ENCODE results near the gene C1orf232. TPM values are rescaled to one million over a fixed set of nuclear protein-coding genes. Genes with fewer than 3 reads are reported as not detected.

Gene C1orf232
- total RNA-seq, result not detected
- not detected for polyA plus RNA-seq
- long read RNA-seq, donor 1, result 0 reads
- long read RNA-seq, donor 2, result 0 reads
- long read RNA-seq, donor 3, result 0 reads

GRCh38 chr1:26168410-26169197 is at the start of gene C1orf232:
C1orf232 (minus strand) TSS chr1:26168963; CDS start chr1:26168499, 464 bp downstream.
- Histone ChIP-seq H3K36me3 (peaks cover 0 to 8% (median 0%) of the 10 kb centered on the region in 9 donors), H3K4me1 (peaks cover 5 to 42% (median 21%) of the 10 kb centered on the region in 9 donors), H3K27me3 (peaks cover 0 to 11% (median 0%) of the 10 kb centered on the region in 7 donors), H3K4me3 (peak within 1 kb of the TSS; percentile 63 to 100 (median 88)), H3K27ac (peak within 1 kb of the TSS in 9 of 10 donors; percentile 79 to 89 (median 82)), H3K9me3 (no peaks in the 10 kb centered on the region)
- intact Hi-C loops (cut with DNase I), result loop anchor here in 7 of 10 donors (2.0 to 10.0 kb wide), 8 partner anchors 56 to 156 kb away; partner anchors contain the start of genes CEP85 (in 6 of the 7) and PDIK1L (in 1 of the 7)
- no peak for ATAC-seq
- TF ChIP-seq CTCF (IDR thresholded peaks at IDR 0.05), result no peak
- no peak for DNase-seq
- 53 to 57% methylated on average over 5 of the region's 5 CpGs for WGBS, 2 donors

DNA sequence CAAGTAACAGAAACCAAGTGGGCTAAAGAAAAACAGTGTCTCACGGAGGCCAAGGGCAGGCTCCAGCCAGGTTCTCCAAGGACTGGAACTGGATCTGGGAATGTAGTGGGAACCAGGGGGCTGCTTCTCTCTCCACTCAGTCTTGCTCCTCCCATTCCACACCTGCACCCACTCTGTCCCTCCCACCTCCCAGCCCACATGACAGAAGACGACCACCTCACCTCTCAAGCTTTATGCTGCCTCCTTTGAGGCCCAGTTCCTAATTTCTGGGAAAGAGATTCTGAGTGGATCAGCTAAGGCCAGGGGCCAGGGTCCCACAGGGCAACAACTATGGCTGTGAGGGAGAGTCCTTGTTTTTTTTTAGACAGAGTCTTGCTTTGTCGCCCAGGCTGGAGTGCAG is 46.5 kb upstream of the C1orf232 start:
- H3K27me3 ChIP-seq, result no peaks in the 10 kb centered on the region
- H3K27ac ChIP-seq, result no peak overlapping the region
- no peaks in the 10 kb centered on the region for H3K9me3 ChIP-seq
- intact Hi-C loops (cut with DNase I), result no loop called here
- H3K36me3 ChIP-seq, result no peaks in the 10 kb centered on the region
- H3K4me3 ChIP-seq, result no peak overlapping the region
- WGBS, 2 donors, result 47 to 51% methylated on average over 3 of the region's 3 CpGs
- no peak for TF ChIP-seq CTCF (IDR thresholded peaks at IDR 0.05)
- DNase-seq, result no peak
- no peaks in the 10 kb centered on the region for H3K4me1 ChIP-seq
- ATAC-seq, result no peak

GRCh38 chr1:26213335-26213905 is 44.7 kb upstream of the C1orf232 start:
- Histone ChIP-seq H3K36me3 (no peaks in the 10 kb centered on the region), H3K4me1 (no peaks in the 10 kb centered on the region), H3K27ac (no peak overlapping the region), H3K27me3 (no peaks in the 10 kb centered on the region), H3K4me3 (no peak overlapping the region), H3K9me3 (no peaks in the 10 kb centered on the region)
- intact Hi-C loops (cut with DNase I), result no loop called here
- DNase-seq (no peak), ATAC-seq (no peak)
- 90 to 91% methylated on average over 6 of the region's 6 CpGs for WGBS, 2 donors
- no peak for TF ChIP-seq CTCF (IDR thresholded peaks at IDR 0.05)

- no peak for TF ChIP-seq CTCF (IDR thresholded peaks at IDR 0.05)
- no peak for ATAC-seq
- 88 to 89% methylated on average over 5 of the region's 5 CpGs for WGBS, 2 donors
- H3K27ac ChIP-seq, result no peak overlapping the region
- intact Hi-C loops (cut with DNase I), result no loop called here
- no peaks in the 10 kb centered on the region for H3K9me3 ChIP-seq
- H3K4me1 ChIP-seq, result no peaks in the 10 kb centered on the region
- H3K4me3 ChIP-seq, result no peak overlapping the region
- H3K27me3 ChIP-seq, result no peaks in the 10 kb centered on the region
- no peak for DNase-seq
- H3K36me3 ChIP-seq, result no peaks in the 10 kb centered on the region
Observed at GRCh38 chr1:26212726-26213125, 44.0 kb upstream of the C1orf232 start.

Data from heart right ventricle (tissue), 16 donors.